ENCODE results near the gene SORL1.

The SORL1 gene

DNA sequence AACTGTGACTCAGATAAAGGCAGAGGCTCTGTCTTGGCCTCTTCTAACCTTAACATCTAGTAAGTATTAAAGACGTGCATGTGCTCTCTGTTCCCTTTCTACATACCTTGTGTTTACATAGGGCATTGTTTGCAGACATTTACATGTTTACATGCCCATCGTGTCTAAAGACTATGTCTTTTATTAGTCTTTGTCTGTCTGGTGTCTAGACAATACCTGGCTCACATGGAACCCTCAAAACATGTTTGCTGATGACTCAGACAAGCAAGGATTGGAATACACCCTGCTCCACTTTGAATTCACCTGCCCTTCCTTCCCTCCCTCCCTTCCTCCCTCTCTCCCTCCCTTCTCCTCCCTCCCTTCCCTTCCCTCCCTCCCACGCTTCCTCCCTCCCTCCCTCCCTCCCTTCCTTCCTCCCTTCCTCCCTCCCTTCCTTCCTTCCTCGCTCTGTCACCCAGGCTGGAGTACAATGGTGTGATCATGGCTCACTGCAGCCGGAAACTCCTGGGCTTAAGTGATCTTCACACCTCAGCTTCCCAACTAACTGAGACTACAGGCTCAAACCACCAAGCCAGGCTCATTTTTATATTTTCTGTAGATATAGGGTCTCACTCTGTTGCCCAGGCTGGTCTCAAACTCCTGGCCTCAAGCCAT is 24.4 kb downstream of the SORL1 start:
- no peak overlapping the region for H3K4me3 ChIP-seq (ENCODE audit: low read depth, low read length)
- TF ChIP-seq, protein P1, sequence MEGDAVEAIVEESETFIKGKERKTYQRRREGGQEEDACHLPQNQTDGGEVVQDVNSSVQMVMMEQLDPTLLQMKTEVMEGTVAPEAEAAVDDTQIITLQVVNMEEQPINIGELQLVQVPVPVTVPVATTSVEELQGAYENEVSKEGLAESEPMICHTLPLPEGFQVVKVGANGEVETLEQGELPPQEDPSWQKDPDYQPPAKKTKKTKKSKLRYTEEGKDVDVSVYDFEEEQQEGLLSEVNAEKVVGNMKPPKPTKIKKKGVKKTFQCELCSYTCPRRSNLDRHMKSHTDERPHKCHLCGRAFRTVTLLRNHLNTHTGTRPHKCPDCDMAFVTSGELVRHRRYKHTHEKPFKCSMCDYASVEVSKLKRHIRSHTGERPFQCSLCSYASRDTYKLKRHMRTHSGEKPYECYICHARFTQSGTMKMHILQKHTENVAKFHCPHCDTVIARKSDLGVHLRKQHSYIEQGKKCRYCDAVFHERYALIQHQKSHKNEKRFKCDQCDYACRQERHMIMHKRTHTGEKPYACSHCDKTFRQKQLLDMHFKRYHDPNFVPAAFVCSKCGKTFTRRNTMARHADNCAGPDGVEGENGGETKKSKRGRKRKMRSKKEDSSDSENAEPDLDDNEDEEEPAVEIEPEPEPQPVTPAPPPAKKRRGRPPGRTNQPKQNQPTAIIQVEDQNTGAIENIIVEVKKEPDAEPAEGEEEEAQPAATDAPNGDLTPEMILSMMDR (IDR thresholded peaks at IDR 0.05; ENCODE audit: borderline replicate concordance, insufficient read depth, low read depth, low read length): no peak

DNA sequence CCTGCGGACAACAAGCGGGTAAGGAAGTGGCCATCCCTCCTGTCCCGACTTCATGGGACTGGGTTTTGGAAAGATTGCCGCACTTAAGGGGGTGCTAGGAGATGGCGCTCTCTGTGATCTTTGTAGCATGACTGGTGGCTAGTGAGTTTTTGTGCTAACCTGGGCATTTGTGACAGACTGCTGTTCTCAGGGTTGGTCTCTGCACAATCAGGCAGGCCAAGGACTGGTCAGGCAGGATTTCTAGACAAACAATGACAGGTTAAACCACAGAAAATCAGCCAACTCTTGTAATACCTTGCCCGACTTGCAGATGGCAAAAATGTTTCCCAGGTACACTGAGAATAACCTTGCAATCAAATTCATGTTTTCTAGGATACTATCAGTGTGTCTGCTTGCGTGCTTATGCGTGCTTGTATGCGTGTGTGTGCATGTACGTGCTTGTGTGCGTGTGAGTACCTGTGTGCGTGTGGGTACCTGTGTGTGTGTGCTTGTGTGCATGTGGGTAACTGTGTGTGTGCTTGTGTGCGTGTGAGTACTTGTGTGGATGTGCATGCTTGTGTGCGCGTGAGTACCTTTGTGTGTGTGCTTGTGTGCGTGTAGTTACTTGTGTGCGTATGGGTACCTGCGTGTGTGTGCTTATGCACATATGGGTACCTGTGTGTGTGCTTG is 26.2 kb downstream of the SORL1 start:
- H3K4me3 ChIP-seq (ENCODE audit: low read depth, low read length): no peak overlapping the region
- TF ChIP-seq, protein P1 (IDR thresholded peaks at IDR 0.05; ENCODE audit: borderline replicate concordance, insufficient read depth, low read depth, low read length): no peak

DNA sequence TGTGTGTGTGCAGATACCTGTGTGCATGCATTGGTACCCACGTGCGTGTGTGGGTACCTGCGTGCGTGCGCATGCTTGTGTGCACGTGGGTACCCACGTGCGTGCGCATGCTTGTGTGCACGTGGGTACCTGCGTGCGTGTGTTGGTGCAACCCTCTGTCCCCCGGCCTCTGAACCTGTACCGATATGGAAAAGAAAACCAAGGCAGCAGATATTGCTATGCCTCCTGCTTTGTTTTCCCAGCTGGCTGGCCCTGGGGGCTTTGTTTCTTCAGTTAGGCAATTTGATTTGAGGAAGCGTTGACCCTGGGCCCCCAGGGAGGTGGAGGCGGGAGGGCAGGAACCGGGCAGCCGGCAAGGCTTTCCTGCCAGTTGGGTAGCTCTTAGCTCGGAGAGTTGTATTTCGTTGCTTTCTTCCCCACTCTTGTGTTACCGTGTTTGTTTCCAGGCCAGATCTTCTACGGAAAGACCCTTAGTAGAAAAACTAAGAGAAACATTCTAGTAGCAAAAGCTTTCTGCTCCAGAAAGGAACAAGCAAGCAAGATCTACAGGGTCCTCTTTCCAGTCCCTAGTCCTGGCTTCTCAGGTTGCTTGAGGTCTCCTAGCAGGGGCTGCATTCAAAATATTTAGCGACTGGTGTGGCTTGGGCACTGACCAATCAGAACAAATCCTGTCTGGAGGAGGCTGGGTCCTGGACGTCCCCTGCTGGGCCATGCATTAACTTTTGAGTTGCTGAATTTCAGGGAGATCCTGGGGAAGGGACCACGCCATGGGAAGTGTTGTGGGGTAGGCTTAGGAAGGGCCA is 27.0 kb downstream of the SORL1 start:
- H3K4me3 ChIP-seq (ENCODE audit: low read depth, low read length): no peak overlapping the region
- TF ChIP-seq, protein P1 (IDR thresholded peaks at IDR 0.05; ENCODE audit: borderline replicate concordance, insufficient read depth, low read depth, low read length): no peak

DNA sequence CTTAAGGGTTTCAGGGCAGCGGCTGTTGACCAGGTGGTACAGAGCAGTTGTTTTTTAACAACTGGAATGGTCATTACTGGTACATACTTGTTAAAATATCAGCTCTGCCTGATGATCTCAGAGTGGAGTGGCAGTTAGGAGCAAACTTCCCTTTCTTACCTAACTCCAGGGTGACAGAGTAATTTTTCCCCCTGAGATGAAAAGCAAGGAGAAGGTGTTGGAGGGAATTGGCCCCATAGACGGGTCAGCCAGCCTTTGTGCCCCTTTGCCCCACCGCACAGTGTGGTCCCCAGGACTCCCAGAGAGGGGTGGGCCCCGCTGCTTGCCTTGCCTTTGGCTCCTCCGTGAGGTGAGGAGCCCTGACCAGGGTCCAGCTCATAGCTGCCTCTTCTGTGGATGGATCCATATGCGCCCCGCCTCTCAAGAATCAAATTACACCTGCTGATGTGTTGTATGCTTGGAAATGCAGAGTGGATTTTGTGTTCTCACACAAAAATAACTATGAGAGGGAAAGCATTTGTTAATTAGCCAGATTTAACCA is 27.7 kb downstream of the SORL1 start:
- H3K4me3 ChIP-seq (ENCODE audit: low read depth, low read length): no peak overlapping the region
- TF ChIP-seq, protein P1 (IDR thresholded peaks at IDR 0.05; ENCODE audit: borderline replicate concordance, insufficient read depth, low read depth, low read length): no peak

DNA sequence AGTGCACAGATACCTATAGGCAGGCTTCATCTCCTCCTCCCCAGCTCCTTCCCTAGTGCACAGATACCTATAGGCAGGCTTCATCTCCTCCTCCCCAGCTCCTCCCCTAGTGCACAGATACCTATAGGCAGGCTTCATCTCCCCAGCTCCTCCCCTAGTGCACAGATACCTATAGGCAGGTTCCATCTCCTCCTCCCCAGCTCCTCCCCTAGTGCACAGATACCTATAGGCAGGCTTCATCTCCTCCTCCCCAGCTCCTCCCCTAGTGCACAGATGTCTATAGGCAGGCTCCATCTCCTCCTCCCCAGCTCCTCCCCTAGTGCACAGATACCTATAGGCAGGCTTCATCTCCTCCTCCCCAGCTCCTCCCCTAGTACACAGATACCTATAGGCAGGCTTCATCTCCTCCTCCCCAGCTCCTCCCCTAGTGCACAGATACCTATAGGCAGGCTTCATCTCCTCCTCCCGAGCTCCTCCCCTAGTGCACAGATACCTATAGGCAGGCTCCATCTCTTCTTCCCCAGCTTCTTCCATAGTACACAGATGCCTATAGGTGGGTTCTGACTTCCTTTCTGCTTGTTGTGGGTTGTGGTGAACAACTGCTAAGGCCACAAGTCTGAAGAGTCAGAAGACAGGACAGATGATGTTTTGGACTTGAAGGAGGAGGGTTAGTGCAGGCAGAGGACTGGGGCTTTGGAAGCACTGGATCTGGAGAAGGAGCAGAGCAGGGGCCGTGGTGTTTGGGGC is 29.5 kb downstream of the SORL1 start:
- H3K4me3 ChIP-seq (ENCODE audit: low read depth, low read length): peak overlapping the region; percentile 49

DNA sequence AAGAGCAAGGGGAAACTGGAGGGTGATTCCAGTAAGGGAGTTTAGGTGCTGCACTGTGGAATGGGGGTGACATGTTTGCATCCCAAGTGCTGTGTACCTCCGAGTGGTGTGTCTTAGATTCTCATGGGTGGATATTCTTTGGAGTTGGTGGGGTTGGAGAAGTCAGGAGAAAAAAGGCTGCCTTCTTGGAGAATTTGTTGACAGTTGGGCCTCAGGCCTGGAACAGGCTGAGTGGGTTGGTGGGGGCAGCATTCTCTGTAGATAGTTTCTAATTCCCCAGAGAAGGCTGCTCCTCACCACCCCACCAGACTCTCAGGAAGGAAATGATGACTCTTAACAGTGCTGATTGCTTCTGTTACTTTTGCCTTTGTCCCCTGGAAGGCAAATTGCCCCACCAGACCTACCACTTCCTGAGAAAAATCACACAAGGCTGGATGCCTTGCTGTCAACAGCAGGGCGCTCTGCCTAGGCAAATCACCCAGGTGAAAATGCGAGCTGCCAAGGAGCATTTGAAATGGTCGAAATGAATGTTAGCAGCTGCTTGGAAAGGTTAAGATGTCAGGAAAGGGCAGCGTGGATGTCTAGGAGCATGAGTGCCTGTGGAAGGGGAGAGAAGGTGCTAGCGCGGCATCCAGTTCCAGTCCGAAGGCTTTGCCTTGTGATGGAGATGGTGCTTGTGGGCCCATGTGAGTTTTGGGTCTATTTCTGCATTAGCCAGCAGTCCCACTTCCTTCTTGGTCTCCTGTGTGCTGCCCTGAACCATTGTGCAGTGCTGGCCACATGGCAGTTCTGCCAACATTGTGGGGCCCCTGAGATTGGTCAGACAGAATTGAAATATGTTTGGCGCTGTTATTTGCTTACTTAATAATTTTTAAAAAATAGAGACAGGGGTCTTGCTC is 30.4 kb downstream of the SORL1 start:
- TF ChIP-seq, protein P1 (IDR thresholded peaks at IDR 0.05; ENCODE audit: borderline replicate concordance, insufficient read depth, low read depth, low read length): no peak
- peak overlapping the region; percentile 49 for H3K4me3 ChIP-seq (ENCODE audit: low read depth, low read length)
